ENCODE measurements around the gene POU2F2. TPM values are rescaled to one million over a fixed set of nuclear protein-coding genes. Genes with fewer than 3 reads are reported as not detected.

POU2F2 gene
- total and polyA plus RNA-seq, 2 experiments from 2014 or later, result 2.3 to 4.6 TPM

- H3K4me2 ChIP-seq, result no peak overlapping the region
- no peak overlapping the region for H3K27ac ChIP-seq (ENCODE audit: low read depth)
- 0 out of 2 replicates have a peak, but pooled peaks cover 3% of the 10 kb centered on the region for H4K20me1 ChIP-seq (replicated peaks; ENCODE audit: insufficient read depth)
- no peaks in the 10 kb centered on the region for H3K9me2 ChIP-seq (ENCODE audit: insufficient read depth)
- H3K36me3 ChIP-seq (ENCODE audit: insufficient read depth), result no peaks in the 10 kb centered on the region
- no peak overlapping the region for H3K4me3 ChIP-seq
- H3F3A ChIP-seq (replicated peaks; ENCODE audit: low read depth), result no peaks in the 10 kb centered on the region
- H3K79me2 ChIP-seq (replicated peaks; ENCODE audit: insufficient read depth), result no peaks in the 10 kb centered on the region
- Mint-ChIP-seq H3K4me3 (no peak overlapping the region), H3K27ac (no peak overlapping the region), H3K4me1 (peaks cover 14% of the 10 kb centered on the region), H3K9me3 (no peaks in the 10 kb centered on the region), H3K27me3 (ENCODE audit: insufficient read depth, low read depth, poor library complexity) (peaks cover 20% of the 10 kb centered on the region), H3K36me3 (ENCODE audit: low read depth) (peaks cover 3% of the 10 kb centered on the region; the same call in 1 of the 3 replicates)
- H3K27me3 ChIP-seq (ENCODE audit: insufficient read depth), result no peaks in the 10 kb centered on the region
- ATAC-seq, result peak; percentile 54
- TF ChIP-seq EZH2 (IDR thresholded peaks at IDR 0.05; ENCODE audit: low read depth, unreplicated experiment) (no peak), EZH2phosphoT487 (IDR thresholded peaks at IDR 0.05; ENCODE audit: unreplicated experiment) (no peak), ETS1 (IDR thresholded peaks at IDR 0.05) (no peak), NANOG (IDR thresholded peaks at IDR 0.05; ENCODE audit: borderline replicate concordance) (no peak), REST (IDR thresholded peaks at IDR 0.05; ENCODE audit: unreplicated experiment) (no peak), CREB1 (CRISPR knock-in tag; IDR thresholded peaks at IDR 0.05; ENCODE audit: low read depth) (no peak), JUNB (IDR thresholded peaks at IDR 0.05; ENCODE audit: unreplicated experiment) (no peak), POLR2AphosphoS5 (IDR thresholded peaks at IDR 0.05; ENCODE audit: low read depth) (no peak), STAT1 (IDR thresholded peaks at IDR 0.05; ENCODE audit: unreplicated experiment) (no peak), CTCF (conservative IDR thresholded peaks at IDR 0.05; ENCODE audit: low read depth in 2 of 2) (no peak), ZNF462 (CRISPR knock-in tag; IDR thresholded peaks at IDR 0.05) (no peak), ZNF114 (CRISPR knock-in tag; IDR thresholded peaks at IDR 0.05) (no peak), ZNF331 (CRISPR knock-in tag; IDR thresholded peaks at IDR 0.05; ENCODE audit: low read depth) (no peak)
- DNase-seq (ENCODE audit: low spot score), result peak; percentile 36
- H2AFZ ChIP-seq, result no peak overlapping the region
- H3K4me1 ChIP-seq (ENCODE audit: insufficient read depth), result peaks cover 15% of the 10 kb centered on the region; the same call in 1 of the 2 replicates
Observed at GRCh38 chr19:42125536-42125935, 6.7 kb downstream of the POU2F2 start.

All from GM23338 (cell line).